Prostate gland (tissue), 2 donors: ENCODE measurements around the gene HMGA1. TPM values are rescaled to one million over a fixed set of nuclear protein-coding genes. Genes with fewer than 3 reads are reported as not detected.

Experiments used
- DNase-seq: peaks from one replicate; pipeline ENCODE4 v3.0.0-alpha.2; 2019; ENCODE audit warnings: low spot score
- H3K27ac ChIP-seq, 2 donors: fragments of 200-600 bp; sonication (generic); 2 replicates each; pipeline ENCODE4 v1.5.1; 2017 to 2019
- H3K27me3 ChIP-seq: fragments of 200-600 bp; sonication (generic); replicated peaks from 2 replicates; pipeline ENCODE4 v1.5.1; 2019; ENCODE audit not compliant: insufficient read depth
- H3K36me3 ChIP-seq, 2 donors: fragments of 200-600 bp; sonication (generic); 1 replicate in 1 of 2; 2 replicates in 1 of 2; pipeline versions ENCODE4 v1.5.1 to v1.8.1; 2017 to 2019
- H3K4me1 ChIP-seq: fragments of 200-600 bp; sonication (generic); replicated peaks from 2 replicates; pipeline ENCODE4 v1.5.1; 2019
- H3K4me3 ChIP-seq, 2 donors: fragments of 200-600 bp; sonication (generic); 2 replicates each; pipeline ENCODE4 v1.5.1; 2017 to 2019
- H3K9me3 ChIP-seq: fragments of 200-600 bp; sonication (generic); 2 replicates; pipeline ENCODE4 v1.5.1; 2017
- CTCF ChIP-seq, 4 experiments: fragments of 200-600 bp in 2 of 4; fragments of 450-650 bp in 2 of 4; sonication (generic) in 2 of 4; IDR thresholded peaks; 1 replicate in 3 of 4; 2 replicates in 1 of 4; pipeline ENCODE4 v1.5.1; 2016 to 2019; ENCODE audit warnings: antibody characterized with exemption in 4 of 4, mild to moderate bottlenecking in 2 of 4, moderate library complexity in 2 of 4
- POLR2A ChIP-seq: fragments of 450-650 bp; IDR thresholded peaks from one replicate; pipeline ENCODE4 v1.6.1; 2016; ENCODE audit warnings: antibody characterized with exemption, mild to moderate bottlenecking
- POLR2AphosphoS5 ChIP-seq: sonication (generic); formaldehyde crosslinking; IDR thresholded peaks from one replicate; pipeline ENCODE4 v1.6.1; 2017; ENCODE audit warnings: antibody characterized with exemption
- WGBS: methylation state at CpG from one replicate; pipeline ENCODE4 v1.1.5; 2018; 5-methylcytosine and 5-hydroxymethylcytosine counted together
- intact Hi-C: fragments of 100-400 bp; cut with DNase I; formaldehyde crosslinking; loops from one replicate; pipeline ENCODE4 v1.14.2; 2022
- total RNA-seq, 2 donors: library from RNA; depleted of rRNA; stranded (reverse); fragments of >200 nt; gene quantifications; one replicate each; pipeline ENCODE4 v1.1.0, GENCODE V29; 2016

HMGA1 gene
- total RNA-seq, 2 donors from 2014 or later, result 29.4 to 139 TPM

DNA sequence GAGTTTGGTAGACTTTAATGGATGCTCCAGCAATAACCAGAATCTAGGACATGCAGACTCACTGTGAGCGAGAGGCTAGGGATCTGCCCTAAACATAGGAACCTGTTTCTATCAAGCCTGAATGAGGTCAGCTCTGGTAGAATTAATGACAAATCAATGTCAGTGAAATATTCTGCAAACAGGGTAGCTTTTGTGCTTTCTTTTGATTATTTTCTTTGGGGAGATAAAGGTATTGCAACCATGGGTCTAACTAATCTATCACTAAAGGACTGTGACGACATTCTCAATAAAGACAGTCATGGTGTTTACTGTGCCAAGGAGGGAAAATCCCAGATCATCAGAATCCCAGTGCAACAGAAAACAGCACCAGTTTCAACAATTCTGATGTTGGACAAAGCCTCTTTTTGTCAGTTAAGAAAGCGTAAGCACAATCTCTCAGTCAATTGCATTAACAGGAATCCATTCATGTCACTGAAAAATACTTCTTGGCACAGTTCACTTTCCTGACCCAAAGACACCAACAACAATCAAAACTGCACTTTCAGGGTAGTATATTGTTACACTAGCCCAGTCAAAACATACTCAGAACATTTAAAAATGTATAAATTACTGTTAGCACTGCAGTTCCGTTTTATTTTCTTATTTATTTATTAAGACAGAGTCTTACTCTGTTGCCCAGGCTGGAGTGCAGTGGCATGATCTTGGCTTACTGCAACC lies 48.9 kb downstream of the HMGA1 start:
- intact Hi-C loops, result no loop called here
- H3K27ac ChIP-seq, result no peak overlapping the region
- no peak for DNase-seq

GRCh38 chr6:34288581-34288980 lies 51.9 kb downstream of the HMGA1 start:
- peaks cover 0 to under 1% of the 10 kb centered on the region in 2 donors for H3K36me3 ChIP-seq
- no peaks in the 10 kb centered on the region for H3K9me3 ChIP-seq
- no peak for TF ChIP-seq POLR2AphosphoS5
- no peak for TF ChIP-seq POLR2A
- TF ChIP-seq CTCF (IDR thresholded peaks at IDR 0.05), result no peak
- no peaks in the 10 kb centered on the region for H3K27me3 ChIP-seq
- DNase-seq, result no peak
- intact Hi-C loops, result no loop called here
- H3K27ac ChIP-seq, result no peak overlapping the region
- H3K4me1 ChIP-seq, result no peaks in the 10 kb centered on the region
- 59% methylated on average over 5 of the region's 5 CpGs for WGBS
- H3K4me3 ChIP-seq, result no peak overlapping the region

More for the DNA sequence above, 48.9 kb downstream of the HMGA1 start:
- no peak overlapping the region for H3K4me3 ChIP-seq
- WGBS, result 74% methylated on average over 4 of the region's 4 CpGs
- no peaks in the 10 kb centered on the region for H3K27me3 ChIP-seq
- no peak for TF ChIP-seq POLR2AphosphoS5
- TF ChIP-seq POLR2A, result no peak
- TF ChIP-seq CTCF (IDR thresholded peaks at IDR 0.05), result no peak
- no peaks in the 10 kb centered on the region for H3K4me1 ChIP-seq
- H3K9me3 ChIP-seq, result no peaks in the 10 kb centered on the region
- no peaks in the 10 kb centered on the region for H3K36me3 ChIP-seq

GRCh38 chr6:34289137-34289536 lies 52.5 kb downstream of the HMGA1 start:
- intact Hi-C loops, result no loop called here
- no peak overlapping the region for H3K4me3 ChIP-seq
- no peaks in the 10 kb centered on the region for H3K9me3 ChIP-seq
- no peak for DNase-seq
- no peaks in the 10 kb centered on the region for H3K4me1 ChIP-seq
- no peak overlapping the region for H3K27ac ChIP-seq
- no peak for TF ChIP-seq POLR2A
- TF ChIP-seq POLR2AphosphoS5, result no peak
- TF ChIP-seq CTCF (IDR thresholded peaks at IDR 0.05), result no peak
- peaks cover 0 to 2% of the 10 kb centered on the region in 2 donors for H3K36me3 ChIP-seq
- H3K27me3 ChIP-seq, result no peaks in the 10 kb centered on the region
- WGBS, result 97% methylated on average over 11 of the region's 11 CpGs

DNA sequence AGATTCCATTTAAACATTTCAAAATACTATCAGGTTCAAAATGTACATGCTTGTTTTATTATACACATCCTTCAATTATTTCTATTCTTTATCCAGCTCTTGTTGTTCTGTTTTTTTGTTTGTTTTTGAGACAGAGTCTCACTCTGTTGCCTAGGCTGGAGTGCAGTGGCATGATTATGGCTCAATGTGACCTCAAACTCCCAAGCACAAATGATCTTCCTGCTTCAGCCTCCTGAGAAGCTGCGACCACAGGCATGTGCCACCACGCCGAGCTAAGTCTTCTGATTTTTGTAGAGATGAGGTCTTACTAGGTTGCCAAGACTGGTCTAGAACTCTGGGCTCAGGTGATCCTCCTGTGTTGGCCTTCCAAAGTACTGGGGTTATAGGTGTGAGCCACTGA lies 56.3 kb downstream of the HMGA1 start:
- Histone ChIP-seq H3K36me3 (peaks cover 0 to 2% of the 10 kb centered on the region in 2 donors), H3K4me1 (no peaks in the 10 kb centered on the region), H3K4me3 (no peak overlapping the region), H3K9me3 (no peaks in the 10 kb centered on the region), H3K27ac (no peak overlapping the region), H3K27me3 (no peaks in the 10 kb centered on the region)
- no peak for DNase-seq
- intact Hi-C loops, result no loop called here
- 91% methylated on average over 3 of the region's 3 CpGs for WGBS
- TF ChIP-seq CTCF (IDR thresholded peaks at IDR 0.05) (no peak), POLR2AphosphoS5 (no peak), POLR2A (no peak)

DNA sequence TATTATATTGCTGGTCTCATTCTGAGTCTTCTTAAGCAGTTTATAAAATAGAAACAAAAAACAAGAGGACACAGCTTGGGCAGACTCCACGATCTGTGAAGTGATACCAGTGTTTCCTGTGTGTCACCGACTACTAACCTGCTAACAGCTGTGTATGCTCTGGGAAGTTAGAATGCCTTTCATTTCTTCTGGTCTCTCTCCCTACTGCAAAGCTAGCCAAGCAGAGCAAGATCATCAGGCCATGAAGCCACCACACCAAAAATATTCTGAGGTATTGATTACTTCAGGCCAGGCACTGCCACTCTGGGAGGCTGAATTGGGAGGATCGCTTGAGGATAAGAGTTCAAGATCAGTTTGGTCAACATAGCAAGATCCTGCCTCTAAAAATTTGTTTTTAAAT lies 59.0 kb downstream of the HMGA1 start:
- DNase-seq, result no peak
- H3K36me3 ChIP-seq, result peaks cover 0 to 2% of the 10 kb centered on the region in 2 donors
- no peaks in the 10 kb centered on the region for H3K4me1 ChIP-seq
- H3K27ac ChIP-seq, result no peak overlapping the region
- WGBS, result 71% methylated on average over 3 of the region's 3 CpGs
- H3K4me3 ChIP-seq, result no peak overlapping the region
- H3K9me3 ChIP-seq, result no peaks in the 10 kb centered on the region
- TF ChIP-seq POLR2A, result no peak
- TF ChIP-seq POLR2AphosphoS5, result no peak
- no peak for TF ChIP-seq CTCF (IDR thresholded peaks at IDR 0.05)
- no peaks in the 10 kb centered on the region for H3K27me3 ChIP-seq
- intact Hi-C loops, result no loop called here
